ENCODE results near the gene TACC2.

DNA sequence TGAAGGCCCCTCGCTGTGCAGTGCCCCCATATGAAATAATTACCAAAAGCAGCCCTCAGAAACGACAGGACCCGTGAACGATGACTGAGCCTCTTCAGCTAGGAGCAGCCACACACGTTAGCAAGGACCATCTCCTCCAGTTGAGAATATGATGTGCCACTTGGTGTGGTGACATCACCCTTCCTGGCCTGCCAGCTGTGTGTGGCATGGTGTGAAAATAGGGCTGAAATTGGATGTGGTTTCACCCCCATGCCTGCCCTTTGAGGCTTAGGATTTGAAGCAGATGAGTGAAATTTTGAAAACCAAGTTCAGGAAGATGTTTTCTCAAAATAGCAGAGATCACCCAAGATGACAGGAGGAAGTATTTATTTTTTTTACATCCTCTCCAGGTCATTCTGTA is 233.0 kb downstream of the TACC2 start:
- TF ChIP-seq POLR2A (IDR thresholded peaks at IDR 0.05) (no peak), EP300 (IDR thresholded peaks at IDR 0.05) (no peak)
- TF ChIP-seq, protein P1, sequence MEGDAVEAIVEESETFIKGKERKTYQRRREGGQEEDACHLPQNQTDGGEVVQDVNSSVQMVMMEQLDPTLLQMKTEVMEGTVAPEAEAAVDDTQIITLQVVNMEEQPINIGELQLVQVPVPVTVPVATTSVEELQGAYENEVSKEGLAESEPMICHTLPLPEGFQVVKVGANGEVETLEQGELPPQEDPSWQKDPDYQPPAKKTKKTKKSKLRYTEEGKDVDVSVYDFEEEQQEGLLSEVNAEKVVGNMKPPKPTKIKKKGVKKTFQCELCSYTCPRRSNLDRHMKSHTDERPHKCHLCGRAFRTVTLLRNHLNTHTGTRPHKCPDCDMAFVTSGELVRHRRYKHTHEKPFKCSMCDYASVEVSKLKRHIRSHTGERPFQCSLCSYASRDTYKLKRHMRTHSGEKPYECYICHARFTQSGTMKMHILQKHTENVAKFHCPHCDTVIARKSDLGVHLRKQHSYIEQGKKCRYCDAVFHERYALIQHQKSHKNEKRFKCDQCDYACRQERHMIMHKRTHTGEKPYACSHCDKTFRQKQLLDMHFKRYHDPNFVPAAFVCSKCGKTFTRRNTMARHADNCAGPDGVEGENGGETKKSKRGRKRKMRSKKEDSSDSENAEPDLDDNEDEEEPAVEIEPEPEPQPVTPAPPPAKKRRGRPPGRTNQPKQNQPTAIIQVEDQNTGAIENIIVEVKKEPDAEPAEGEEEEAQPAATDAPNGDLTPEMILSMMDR (IDR thresholded peaks at IDR 0.05) = no peak

Measured in tibial nerve (tissue), 4 donors.